ENCODE data around the gene NFATC1.

The NFATC1 gene

GRCh38 chr18:79506191-79507075 is 110.7 kb downstream of the NFATC1 start:
- H3K4me3 ChIP-seq (ENCODE audit: low read depth, low read length): no peak overlapping the region
- no peak for TF ChIP-seq CTCF (IDR thresholded peaks at IDR 0.05; ENCODE audit: low read depth, low read length)

GRCh38 chr18:79507076-79507545 is 111.4 kb downstream of the NFATC1 start:
- no peak overlapping the region for H3K4me3 ChIP-seq (ENCODE audit: low read depth, low read length)
- TF ChIP-seq CTCF (IDR thresholded peaks at IDR 0.05; ENCODE audit: low read depth, low read length): no peak

- no peak for TF ChIP-seq CTCF (IDR thresholded peaks at IDR 0.05; ENCODE audit: low read depth, low read length)
- H3K4me3 ChIP-seq (ENCODE audit: low read depth, low read length): peak overlapping the region; percentile 16; the same call in 1 of the 2 replicates
Observed at GRCh38 chr18:79507546-79508480, 112.1 kb downstream of the NFATC1 start.

- TF ChIP-seq CTCF (IDR thresholded peaks at IDR 0.05; ENCODE audit: low read depth, low read length): no peak
- H3K4me3 ChIP-seq (ENCODE audit: low read depth, low read length): no peak overlapping the region
Observed at GRCh38 chr18:79508565-79509535, 113.1 kb downstream of the NFATC1 start.

- no peak for TF ChIP-seq CTCF (IDR thresholded peaks at IDR 0.05; ENCODE audit: low read depth, low read length)
- H3K4me3 ChIP-seq (ENCODE audit: low read depth, low read length): no peak overlapping the region
Observed at GRCh38 chr18:79509536-79509930, 113.8 kb downstream of the NFATC1 start.

- no peak for TF ChIP-seq CTCF (IDR thresholded peaks at IDR 0.05; ENCODE audit: low read depth, low read length)
- H3K4me3 ChIP-seq (ENCODE audit: low read depth, low read length): no peak overlapping the region
Observed at GRCh38 chr18:79510046-79510685, 114.4 kb downstream of the NFATC1 start.
